HCT116 (cell line): ENCODE data around the gene IL23A. TPM values are rescaled to one million over a fixed set of nuclear protein-coding genes. Genes with fewer than 3 reads are reported as not detected.

Experiments
- ATAC-seq: fragments of 200-7000 bp; cut with Tn5 transposase; 2 replicates; pipeline ENCODE4 v1.9.1; 2020; ENCODE audit warnings: mild to moderate bottlenecking, moderate library complexity
- BruUV-seq: library from RNA; stranded (reverse); fragments of 400-500 nt; replicated peaks from 2 replicates; lab custom pipeline; 2021; lab: Mats Ljungman, UMichigan
- CTCF ChIA-PET: fragments of 300-600 bp; sonication (Branson Sonifier 250); formaldehyde crosslinking; loops from one replicate; lab custom pipeline; 2021; ENCODE audit warnings: antibody characterized with exemption; lab: Charles Lee
- POLR2A ChIA-PET: fragments of 300-600, 350-600 bp; sonication (Branson Sonifier 250); formaldehyde crosslinking; loops from one replicate; lab custom pipeline; 2021; ENCODE audit warnings: antibody characterized with exemption; lab: Charles Lee
- RAD21 ChIA-PET, 2 experiments: fragments of 300-600 bp; sonication (Branson Sonifier 250); formaldehyde crosslinking; loops; one replicate each; lab custom pipeline; 2023; ENCODE audit warnings: low total read pairs in 2 of 2; ENCODE audit not compliant: uncharacterized antibody in 2 of 2, unreplicated experiment in 2 of 2, low non-redundant PET in 1 of 2; lab: Charles Lee
- DNase-seq: peaks from one replicate; pipeline ENCODE4 v3.0.0-alpha.2; 2010; ENCODE audit warnings: low read depth, low spot score
- H2AFZ ChIP-seq: fragments of 200-600 bp; shearing (Covaris generic), sonication (generic); 2 replicates; pipeline ENCODE4 v1.6.1; 2017; ENCODE audit warnings: low read depth, mixed run types, mixed read lengths, antibody characterized with exemption, low read length; ENCODE audit not compliant: poor library complexity, severe bottlenecking
- H3K27ac ChIP-seq: 2 replicates; pipeline ENCODE4 v1.5.1; 2012; ENCODE audit warnings: low read depth, low read length
- H3K27me3 ChIP-seq: fragments of 200-600 bp; sonication (generic); 2 replicates; pipeline ENCODE4 v1.6.1; 2016; ENCODE audit warnings: mixed run types, low read length, mixed read lengths; ENCODE audit not compliant: insufficient read depth
- H3K36me3 ChIP-seq, 2 experiments: fragments of 200-500 bp in 1 of 2; fragments of 200-600 bp in 1 of 2; sonication (Bioruptor generic) in 1 of 2; sonication (generic) in 1 of 2; 2 replicates each; pipeline versions ENCODE4 v1.5.1 to v1.6.1; 2014 to 2016; ENCODE audit warnings: low read length in 2 of 2, inconsistent platforms in 1 of 2, mixed read lengths in 1 of 2, mixed run types in 1 of 2; ENCODE audit not compliant: insufficient read depth in 2 of 2, control insufficient read depth in 1 of 2
- H3K4me1 ChIP-seq, 2 experiments: fragments of 200-600 bp in 1 of 2; sonication (generic) in 1 of 2; 2 replicates each; pipeline versions ENCODE4 v1.5.1 to v1.6.1; 2012 to 2017; ENCODE audit warnings: low read length in 2 of 2, inconsistent platforms in 1 of 2, mild to moderate bottlenecking in 1 of 2, mixed read lengths in 1 of 2, mixed run types in 1 of 2, moderate library complexity in 1 of 2; ENCODE audit not compliant: insufficient read depth in 2 of 2, control insufficient read depth in 1 of 2
- H3K4me2 ChIP-seq: fragments of 200-600 bp; sonication (generic); 2 replicates; pipeline ENCODE4 v1.6.1; 2017; ENCODE audit warnings: mixed run types, low read length, mixed read lengths
- H3K4me3 ChIP-seq, 2 experiments: fragments of 200-600 bp in 1 of 2; sonication (generic) in 1 of 2; replicated peaks in 1 of 2; 2 replicates each; pipeline ENCODE4 v1.5.1; 2011 to 2016; ENCODE audit warnings: low read length in 2 of 2, control low read depth in 1 of 2, low read depth in 1 of 2, mild to moderate bottlenecking in 1 of 2, mixed read lengths in 1 of 2, mixed run types in 1 of 2
- H3K79me2 ChIP-seq: fragments of 200-600 bp; sonication (generic); 2 replicates; pipeline ENCODE4 v1.6.1; 2017; ENCODE audit warnings: mild to moderate bottlenecking, mixed run types, low read length, moderate library complexity, mixed read lengths; ENCODE audit not compliant: insufficient read depth
- H3K9ac ChIP-seq: fragments of 200-600 bp; sonication (generic); 2 replicates; pipeline ENCODE4 v1.6.1; 2016; ENCODE audit warnings: low read length, mixed read lengths
- H3K9me2 ChIP-seq: fragments of 200-600 bp; sonication (generic), shearing (Covaris generic); 2 replicates; pipeline ENCODE4 v1.6.1; 2017; ENCODE audit warnings: mixed run types, mild to moderate bottlenecking, moderate library complexity; ENCODE audit not compliant: insufficient read depth
- H3K9me3 ChIP-seq, 2 experiments: fragments of 200-500 bp in 1 of 2; fragments of 200-600 bp in 1 of 2; sonication (Bioruptor generic) in 1 of 2; sonication (generic) in 1 of 2; 2 replicates each; pipeline ENCODE4 v1.6.1; 2014 to 2017; ENCODE audit warnings: low read length in 2 of 2, mixed read lengths in 2 of 2, inconsistent platforms in 1 of 2, low read depth in 1 of 2, mild to moderate bottlenecking in 1 of 2, mixed run types in 1 of 2, moderate library complexity in 1 of 2; ENCODE audit not compliant: control insufficient read depth in 1 of 2, insufficient read depth in 1 of 2
- H4K20me1 ChIP-seq: fragments of 200-600 bp; sonication (generic), shearing (Covaris generic); 2 replicates; pipeline ENCODE4 v1.6.1; 2017; ENCODE audit warnings: mixed run types, mild to moderate bottlenecking, moderate library complexity; ENCODE audit not compliant: insufficient read depth
- CBX3 ChIP-seq: IDR thresholded peaks from 2 replicates; pipeline ENCODE4 v1.6.1; 2012; ENCODE audit warnings: low read depth
- CEBPB ChIP-seq: IDR thresholded peaks from 2 replicates; pipeline ENCODE4 v1.6.1; 2012; ENCODE audit warnings: low read depth
- EGR1 ChIP-seq: IDR thresholded peaks from 2 replicates; pipeline ENCODE4 v1.6.1; 2012; ENCODE audit warnings: low read depth
- ELF1 ChIP-seq: IDR thresholded peaks from 2 replicates; pipeline ENCODE4 v1.6.1; 2012; ENCODE audit warnings: low read depth, borderline replicate concordance
- EZH2 ChIP-seq: fragments of 200-600 bp; sonication (generic); IDR thresholded peaks from 2 replicates; pipeline ENCODE4 v1.6.1; 2017; ENCODE audit warnings: antibody characterized with exemption, mixed run types
- EZH2phosphoT487 ChIP-seq: fragments of 200-600 bp; IDR thresholded peaks from 2 replicates; pipeline ENCODE4 v1.6.1; 2018; ENCODE audit warnings: antibody characterized with exemption, borderline replicate concordance
- FOSL1 ChIP-seq: IDR thresholded peaks from 2 replicates; pipeline ENCODE4 v1.6.1; 2012; ENCODE audit warnings: low read depth
- MAX ChIP-seq: IDR thresholded peaks from 2 replicates; pipeline ENCODE4 v1.6.1; 2012
- POLR2A ChIP-seq: IDR thresholded peaks from 2 replicates; pipeline ENCODE4 v1.7.0; 2011; ENCODE audit warnings: borderline replicate concordance; ENCODE audit not compliant: insufficient read depth, insufficient read length; ENCODE audit errors: extremely low read depth
- POLR2AphosphoS5 ChIP-seq: IDR thresholded peaks from 2 replicates; pipeline ENCODE4 v1.6.1; 2011; ENCODE audit warnings: mild to moderate bottlenecking, low read depth, low read length, moderate library complexity
- RAD21 ChIP-seq: IDR thresholded peaks from 2 replicates; pipeline ENCODE4 v1.6.1; 2012; ENCODE audit warnings: low read depth, mild to moderate bottlenecking
- SIN3A ChIP-seq: IDR thresholded peaks from 2 replicates; pipeline ENCODE4 v1.6.1; 2012; ENCODE audit warnings: low read depth
- SP1 ChIP-seq: IDR thresholded peaks from 2 replicates; pipeline ENCODE4 v1.6.1; 2012; ENCODE audit warnings: low read depth
- SRF ChIP-seq: IDR thresholded peaks from 2 replicates; pipeline ENCODE4 v1.6.1; 2012; ENCODE audit warnings: low read depth
- TCF7L2 ChIP-seq: IDR thresholded peaks from 2 replicates; pipeline ENCODE4 v1.7.0; 2011; ENCODE audit warnings: borderline replicate concordance, inconsistent platforms; ENCODE audit not compliant: insufficient read depth, insufficient read length; ENCODE audit errors: extremely low read depth
- YY1 ChIP-seq: IDR thresholded peaks from 2 replicates; pipeline ENCODE4 v1.6.1; 2011; ENCODE audit warnings: low read length, low read depth, moderate library complexity, mild to moderate bottlenecking; ENCODE audit not compliant: insufficient replicate concordance; ENCODE audit errors: extremely low read depth
- ZFX ChIP-seq: fragments of 450-650 bp; IDR thresholded peaks from 2 replicates; pipeline ENCODE4 v1.6.1; 2017
- ZNF274 ChIP-seq: fragments of 200-500 bp; sonication (Bioruptor generic); IDR thresholded peaks from 2 replicates; pipeline ENCODE4 v1.6.1; 2014; ENCODE audit warnings: mild to moderate bottlenecking, low read depth, low read length, inconsistent platforms
- intact Hi-C: fragments of 100-400 bp; cut with micrococcal nuclease; formaldehyde crosslinking; loops from 2 replicates; pipeline ENCODE4 v1.10.0; 2022
- total RNA-seq: library from RNA; stranded (reverse); gene quantifications from one replicate; pipeline ENCODE4 v1.2.1, GENCODE V29; 2021; ENCODE audit not compliant: unreplicated experiment
- TF ChIP-seq, protein P1 (sequence below): IDR thresholded peaks from 2 replicates; pipeline ENCODE4 v1.6.1; 2011; ENCODE audit warnings: mild to moderate bottlenecking, low read length, moderate library complexity; ENCODE audit not compliant: insufficient replicate concordance; ENCODE audit errors: extremely low read depth
- TF ChIP-seq, protein P2 (sequence below), 3 experiments: fragments of 200-600 bp in 1 of 3; sonication (generic) in 1 of 3; IDR thresholded peaks in 2 of 3; conservative IDR thresholded peaks in 1 of 3; 2 replicates each; pipeline ENCODE4 v1.5.1; 2012 to 2017; ENCODE audit warnings: low read depth in 2 of 3, low read length in 2 of 3, antibody characterized with exemption in 1 of 3, borderline replicate concordance in 1 of 3, control low read depth in 1 of 3, mild to moderate bottlenecking in 1 of 3, mixed read lengths in 1 of 3, mixed run types in 1 of 3, moderate library complexity in 1 of 3; ENCODE audit not compliant: insufficient read depth in 1 of 3

Gene IL23A
- total RNA-seq, 1 experiment from 2014 or later, result 0.59 TPM

DNA sequence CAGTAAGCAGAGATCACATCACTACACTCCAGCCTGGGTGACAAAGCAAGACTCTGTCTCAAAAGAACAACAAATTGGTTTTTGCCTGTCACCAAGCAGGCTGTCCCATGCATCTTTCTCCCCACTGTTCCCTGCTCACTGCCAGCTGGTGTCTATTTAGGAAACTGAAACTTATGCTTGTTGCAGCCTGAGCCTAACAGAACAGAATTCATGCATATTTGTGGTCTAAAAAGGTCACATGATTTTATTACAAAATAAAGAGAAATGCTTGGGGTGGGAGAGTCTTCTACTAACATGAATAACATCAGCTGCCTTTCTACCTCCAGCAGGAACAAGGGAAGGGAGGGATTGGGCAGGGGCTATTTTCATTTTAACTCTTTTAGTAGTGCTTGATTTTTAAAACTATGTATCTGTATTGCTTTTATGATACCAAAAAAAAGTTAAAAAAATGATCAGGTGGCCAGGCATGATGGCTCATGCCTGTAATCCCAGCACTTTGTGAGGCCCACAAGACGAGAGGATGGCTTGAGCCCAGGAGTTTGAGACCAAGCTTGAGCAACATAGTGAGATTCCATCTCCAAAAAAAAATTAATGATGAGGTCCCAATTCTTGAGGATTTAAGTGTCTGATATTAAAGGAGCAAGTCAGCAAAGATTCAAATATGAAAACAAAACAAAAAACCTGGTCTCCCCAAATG is 20.3 kb downstream of the IL23A start:
- no peaks in the 10 kb centered on the region for H3K27me3 ChIP-seq
- H2AFZ ChIP-seq, result no peak overlapping the region
- ATAC-seq (no peak), DNase-seq (no peak)
- no peaks in the 10 kb centered on the region for H4K20me1 ChIP-seq
- peaks cover 10% of the 10 kb centered on the region; the same call in 1 of the 2 replicates for H3K79me2 ChIP-seq
- H3K27ac ChIP-seq, result peak overlapping the region; percentile 50; the same call in 1 of the 2 replicates
- H3K9me2 ChIP-seq, result no peaks in the 10 kb centered on the region
- peak overlapping the region; percentile 71 for H3K9ac ChIP-seq
- peaks cover 10 to 18% of the 10 kb centered on the region in 2 experiments; a peak in 3 of 4 replicates for H3K4me1 ChIP-seq
- no peaks in the 10 kb centered on the region for H3K9me3 ChIP-seq
- TF ChIP-seq EZH2phosphoT487, result no peak
- TF ChIP-seq SRF, result no peak
- no peak for TF ChIP-seq SP1
- no peak for TF ChIP-seq TCF7L2
- no peak for TF ChIP-seq CBX3
- no peak for TF ChIP-seq YY1
- no peak for TF ChIP-seq SIN3A
- no peak for TF ChIP-seq EZH2
- TF ChIP-seq EGR1, result no peak
- no peak for TF ChIP-seq MAX
- TF ChIP-seq CEBPB, result no peak
- TF ChIP-seq ZNF274, result no peak
- TF ChIP-seq FOSL1, result no peak
- TF ChIP-seq, protein P1, sequence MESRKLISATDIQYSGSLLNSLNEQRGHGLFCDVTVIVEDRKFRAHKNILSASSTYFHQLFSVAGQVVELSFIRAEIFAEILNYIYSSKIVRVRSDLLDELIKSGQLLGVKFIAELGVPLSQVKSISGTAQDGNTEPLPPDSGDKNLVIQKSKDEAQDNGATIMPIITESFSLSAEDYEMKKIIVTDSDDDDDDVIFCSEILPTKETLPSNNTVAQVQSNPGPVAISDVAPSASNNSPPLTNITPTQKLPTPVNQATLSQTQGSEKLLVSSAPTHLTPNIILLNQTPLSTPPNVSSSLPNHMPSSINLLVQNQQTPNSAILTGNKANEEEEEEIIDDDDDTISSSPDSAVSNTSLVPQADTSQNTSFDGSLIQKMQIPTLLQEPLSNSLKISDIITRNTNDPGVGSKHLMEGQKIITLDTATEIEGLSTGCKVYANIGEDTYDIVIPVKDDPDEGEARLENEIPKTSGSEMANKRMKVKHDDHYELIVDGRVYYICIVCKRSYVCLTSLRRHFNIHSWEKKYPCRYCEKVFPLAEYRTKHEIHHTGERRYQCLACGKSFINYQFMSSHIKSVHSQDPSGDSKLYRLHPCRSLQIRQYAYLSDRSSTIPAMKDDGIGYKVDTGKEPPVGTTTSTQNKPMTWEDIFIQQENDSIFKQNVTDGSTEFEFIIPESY, result no peak
- TF ChIP-seq ZFX, result no peak
- no peak for TF ChIP-seq POLR2AphosphoS5
- TF ChIP-seq, protein P2, sequence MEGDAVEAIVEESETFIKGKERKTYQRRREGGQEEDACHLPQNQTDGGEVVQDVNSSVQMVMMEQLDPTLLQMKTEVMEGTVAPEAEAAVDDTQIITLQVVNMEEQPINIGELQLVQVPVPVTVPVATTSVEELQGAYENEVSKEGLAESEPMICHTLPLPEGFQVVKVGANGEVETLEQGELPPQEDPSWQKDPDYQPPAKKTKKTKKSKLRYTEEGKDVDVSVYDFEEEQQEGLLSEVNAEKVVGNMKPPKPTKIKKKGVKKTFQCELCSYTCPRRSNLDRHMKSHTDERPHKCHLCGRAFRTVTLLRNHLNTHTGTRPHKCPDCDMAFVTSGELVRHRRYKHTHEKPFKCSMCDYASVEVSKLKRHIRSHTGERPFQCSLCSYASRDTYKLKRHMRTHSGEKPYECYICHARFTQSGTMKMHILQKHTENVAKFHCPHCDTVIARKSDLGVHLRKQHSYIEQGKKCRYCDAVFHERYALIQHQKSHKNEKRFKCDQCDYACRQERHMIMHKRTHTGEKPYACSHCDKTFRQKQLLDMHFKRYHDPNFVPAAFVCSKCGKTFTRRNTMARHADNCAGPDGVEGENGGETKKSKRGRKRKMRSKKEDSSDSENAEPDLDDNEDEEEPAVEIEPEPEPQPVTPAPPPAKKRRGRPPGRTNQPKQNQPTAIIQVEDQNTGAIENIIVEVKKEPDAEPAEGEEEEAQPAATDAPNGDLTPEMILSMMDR (IDR thresholded peaks at IDR 0.05 in 2 of 3, conservative IDR thresholded peaks at IDR 0.05 in 1 of 3; ENCODE audit: borderline replicate concordance in 1 of 3, insufficient read depth in 1 of 3, low read depth in 2 of 3, low read length in 2 of 3), result no peak
- no peak for TF ChIP-seq RAD21
- TF ChIP-seq ELF1, result no peak
- TF ChIP-seq POLR2A, result no peak
- RAD21 ChIA-PET, result no interaction called here
- CTCF ChIA-PET, result interaction anchor here (1.4 to 1.9 kb wide), 4 partner anchors 26 to 278 kb away, joined by 5 to 7 read pairs (median 6); partner anchors contain the start of gene PAN2
- intact Hi-C loops, result no loop called here
- no TSS peak for BruUV-seq
- peak overlapping the region; percentile 83 for H3K4me2 ChIP-seq
- peak overlapping the region; percentile 74 to 93 for H3K4me3 ChIP-seq
- peaks cover 8 to 12% of the 10 kb centered on the region in 2 experiments; a peak in 3 of 4 replicates for H3K36me3 ChIP-seq
- POLR2A ChIA-PET, result interaction anchor here (1.2 to 2.5 kb wide), 10 partner anchors 9 to 241 kb away, joined by 3 to 20 read pairs (median 6); partner anchors contain the start of genes CNPY2, PAN2, RBMS2 and ZC3H10
